Right lobe of liver (tissue), 6 donors: ENCODE results near the gene ANKRD13D. TPM values are rescaled to one million over a fixed set of nuclear protein-coding genes. Genes with fewer than 3 reads are reported as not detected.

Experiments
- ATAC-seq, 4 donors: fragments of 200-7000 bp; cut with Tn5 transposase; one replicate each; pipeline ENCODE4 v1.9.1; 2020; ENCODE audit warnings: mild to moderate bottlenecking in 4 of 4, moderate library complexity in 4 of 4
- DNase-seq, 3 donors: peaks; one replicate each; pipeline ENCODE4 v3.0.0-alpha.2; 2020
- H3K27ac ChIP-seq, 3 donors: fragments of 200-600 bp; one replicate each; pipeline ENCODE4 v1.8.0; 2022
- H3K27me3 ChIP-seq, 2 donors: fragments of 200-600 bp; one replicate each; pipeline ENCODE4 v1.8.0; 2022
- H3K36me3 ChIP-seq, 4 donors: fragments of 200-600 bp; sonication (generic) in 1 of 4; one replicate each; pipeline versions ENCODE4 v1.5.1 to v1.8.0; 2017 to 2022; ENCODE audit warnings: control low read depth in 1 of 4
- H3K4me1 ChIP-seq, 4 donors: fragments of 200-600 bp; sonication (generic) in 1 of 4; one replicate each; pipeline versions ENCODE4 v1.5.1 to v1.8.0; 2017 to 2022; ENCODE audit warnings: control low read depth in 1 of 4
- H3K4me3 ChIP-seq, 3 donors: fragments of 200-600 bp; one replicate each; pipeline ENCODE4 v1.8.0; 2022
- H3K9me3 ChIP-seq, 4 donors: fragments of 200-600 bp; sonication (generic) in 1 of 4; one replicate each; pipeline versions ENCODE4 v1.5.1 to v1.8.0; 2017 to 2022; ENCODE audit warnings: control low read depth in 1 of 4
- POLR2A ChIP-seq: fragments of 450-650 bp; IDR thresholded peaks from one replicate; pipeline ENCODE4 v1.6.1; 2017; ENCODE audit warnings: antibody characterized with exemption, mild to moderate bottlenecking
- WGBS: methylation state at CpG from one replicate; pipeline ENCODE4 v1.1.6; 2018; ENCODE audit warnings: low coverage, low lambda C conversion rate; ENCODE audit not compliant: insufficient coverage; ENCODE audit errors: missing lambda C conversion rate; 5-methylcytosine and 5-hydroxymethylcytosine counted together
- intact Hi-C, 2 donors: fragments of 100-400 bp; cut with DNase I; formaldehyde crosslinking; loops; one replicate each; pipeline versions ENCODE4 v1.11.2 to v1.14.1; 2022
- total RNA-seq, 6 experiments: library from RNA; depleted of rRNA in 2 of 6; stranded (reverse); fragments of >200 nt in 2 of 6; fragmentation: NEBNext Ultra II Directional in 3 of 6; extraction: Animal tissue kit (Norgen Biotek cat#: 25700) in 3 of 6; gene quantifications; one replicate each; pipeline versions ENCODE4 v1.1.0 to v1.2.4, GENCODE V29; 2016 to 2023
- TF ChIP-seq, protein P1 (sequence below), 4 donors: fragments of 200-600 bp in 3 of 4; fragments of 450-650 bp in 1 of 4; IDR thresholded peaks; one replicate each; pipeline versions ENCODE4 v1.5.1 to v1.8.0; 2016 to 2022; ENCODE audit warnings: antibody characterized with exemption in 4 of 4, mild to moderate bottlenecking in 2 of 4
- donor health status: DM: no; HTN: yes; CAD: no.
- donor health status: DM: no; HTN: no; CAD: no.
- donor health status: DM: no; HTN: no; CAD: no.
- donor health status: DM: no; HTN: yes; CAD: no.
- donor health status: DM: no; HTN: yes; CAD: no.

Gene ANKRD13D
- total RNA-seq, 6 experiments from 2014 or later, result 7.7 to 14.1 (median 10.4) TPM

DNA sequence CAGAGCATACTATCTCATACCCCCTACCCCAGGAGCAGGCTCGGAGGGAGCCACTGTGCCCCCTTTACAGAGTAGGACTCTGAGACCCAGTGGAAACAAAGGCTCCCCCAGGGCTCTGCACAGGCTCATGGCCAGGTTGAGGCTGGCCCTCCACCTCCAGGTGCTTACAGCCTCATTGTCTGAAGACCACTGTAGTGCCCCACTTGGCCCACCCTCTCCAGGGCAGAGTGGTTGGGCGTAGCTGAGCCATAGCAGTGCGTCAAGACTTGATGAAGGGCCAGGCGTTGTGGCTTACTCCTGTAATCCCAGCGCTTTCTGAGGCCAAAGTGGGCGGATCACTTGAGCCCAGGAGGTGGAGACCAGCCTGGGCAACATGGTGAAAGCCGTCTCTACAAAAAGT is 1.7 kb downstream of the ANKRD13D start:
- no CpG with 5 or more reads among the region's 7 CpGs for WGBS
- peaks cover 0 to 12% (median 1%) of the 10 kb centered on the region in 4 donors for H3K36me3 ChIP-seq
- no peak overlapping the region for H3K27ac ChIP-seq
- H3K9me3 ChIP-seq, result no peaks in the 10 kb centered on the region
- no peaks in the 10 kb centered on the region for H3K27me3 ChIP-seq
- peak in 2 of 3 donors; percentile 21 to 51 for DNase-seq
- H3K4me1 ChIP-seq, result peaks cover 0 to 12% (median 4%) of the 10 kb centered on the region in 4 donors
- no peak overlapping the region for H3K4me3 ChIP-seq
- no peak for ATAC-seq
- TF ChIP-seq, protein P1, sequence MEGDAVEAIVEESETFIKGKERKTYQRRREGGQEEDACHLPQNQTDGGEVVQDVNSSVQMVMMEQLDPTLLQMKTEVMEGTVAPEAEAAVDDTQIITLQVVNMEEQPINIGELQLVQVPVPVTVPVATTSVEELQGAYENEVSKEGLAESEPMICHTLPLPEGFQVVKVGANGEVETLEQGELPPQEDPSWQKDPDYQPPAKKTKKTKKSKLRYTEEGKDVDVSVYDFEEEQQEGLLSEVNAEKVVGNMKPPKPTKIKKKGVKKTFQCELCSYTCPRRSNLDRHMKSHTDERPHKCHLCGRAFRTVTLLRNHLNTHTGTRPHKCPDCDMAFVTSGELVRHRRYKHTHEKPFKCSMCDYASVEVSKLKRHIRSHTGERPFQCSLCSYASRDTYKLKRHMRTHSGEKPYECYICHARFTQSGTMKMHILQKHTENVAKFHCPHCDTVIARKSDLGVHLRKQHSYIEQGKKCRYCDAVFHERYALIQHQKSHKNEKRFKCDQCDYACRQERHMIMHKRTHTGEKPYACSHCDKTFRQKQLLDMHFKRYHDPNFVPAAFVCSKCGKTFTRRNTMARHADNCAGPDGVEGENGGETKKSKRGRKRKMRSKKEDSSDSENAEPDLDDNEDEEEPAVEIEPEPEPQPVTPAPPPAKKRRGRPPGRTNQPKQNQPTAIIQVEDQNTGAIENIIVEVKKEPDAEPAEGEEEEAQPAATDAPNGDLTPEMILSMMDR (IDR thresholded peaks at IDR 0.05), result no peak
- no peak for TF ChIP-seq POLR2A
- intact Hi-C loops, result no loop called here

DNA sequence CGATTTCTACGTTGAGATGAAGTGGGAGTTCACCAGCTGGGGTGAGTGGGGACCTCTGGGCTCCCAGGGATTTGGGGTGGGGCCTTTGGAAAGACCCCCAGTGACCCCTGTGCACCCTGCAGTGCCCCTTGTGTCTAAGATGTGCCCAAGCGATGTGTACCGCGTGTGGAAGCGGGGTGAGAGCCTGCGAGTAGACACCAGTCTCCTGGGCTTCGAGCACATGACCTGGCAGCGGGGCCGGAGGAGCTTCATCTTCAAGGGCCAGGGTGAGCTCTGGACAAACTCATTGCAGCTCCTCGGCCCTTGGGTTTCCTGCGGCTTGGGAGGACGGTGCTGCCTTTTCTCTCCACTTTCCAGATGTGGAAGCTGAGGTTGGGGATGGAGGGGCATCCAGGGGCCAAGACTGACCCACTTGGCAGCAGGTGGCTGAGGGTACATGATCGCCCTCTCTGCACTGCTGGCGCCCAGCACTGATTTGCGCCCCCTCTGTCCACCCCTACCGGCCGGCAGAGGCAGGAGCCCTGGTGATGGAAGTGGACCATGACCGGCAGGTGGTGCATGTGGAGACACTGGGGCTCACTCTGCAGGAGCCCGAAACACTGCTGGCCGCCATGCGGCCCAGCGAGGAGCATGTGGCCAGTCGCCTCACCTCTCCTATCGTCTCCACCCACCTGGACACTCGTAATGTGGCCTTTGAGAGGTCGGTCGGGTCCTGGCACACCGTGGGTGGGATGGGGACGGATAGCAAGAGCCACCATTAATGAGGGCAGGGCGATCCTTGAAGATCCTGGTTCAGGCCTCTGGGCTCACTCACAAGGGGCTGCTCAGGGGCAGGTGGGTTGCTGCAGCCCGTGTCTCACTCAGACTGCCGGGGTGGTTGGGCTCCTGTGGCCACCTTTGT is 2.6 kb downstream of the ANKRD13D start:
- H3K27me3 ChIP-seq, result no peaks in the 10 kb centered on the region
- no peak for ATAC-seq
- intact Hi-C loops, result no loop called here
- peaks cover 0 to 12% (median 4%) of the 10 kb centered on the region in 4 donors for H3K4me1 ChIP-seq
- H3K4me3 ChIP-seq, result no peak overlapping the region
- H3K27ac ChIP-seq, result no peak overlapping the region
- TF ChIP-seq POLR2A, result no peak
- TF ChIP-seq, protein P1 (IDR thresholded peaks at IDR 0.05), result no peak
- DNase-seq, result peak in 2 of 3 donors; percentile 16 to 51
- WGBS, result 100% methylated on average over 6 of the region's 33 CpGs
- no peaks in the 10 kb centered on the region for H3K9me3 ChIP-seq
- H3K36me3 ChIP-seq, result peaks cover 0 to 11% (median under 1%) of the 10 kb centered on the region in 4 donors

DNA sequence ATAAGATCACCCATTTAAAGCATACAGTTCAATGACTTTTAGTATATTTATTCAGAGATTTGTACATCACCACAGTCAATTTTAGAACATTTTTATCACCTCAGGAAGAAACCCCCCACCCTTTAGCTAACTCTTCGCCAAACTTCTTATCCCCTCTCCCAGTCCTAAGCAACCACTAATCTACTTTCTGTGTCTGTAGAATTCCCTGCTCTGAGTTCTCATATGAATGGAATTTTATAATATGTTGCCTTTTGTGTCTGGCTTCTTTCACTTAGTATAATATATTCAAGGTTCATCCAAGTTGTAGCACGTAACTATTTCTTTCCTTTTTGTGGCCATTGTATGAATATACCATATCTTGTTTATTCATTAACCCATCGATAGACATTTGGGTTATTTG is 3.6 kb downstream of the ANKRD13D start:
- ATAC-seq (no peak), DNase-seq (no peak)
- Histone ChIP-seq H3K9me3 (no peaks in the 10 kb centered on the region), H3K27me3 (no peaks in the 10 kb centered on the region), H3K27ac (no peak overlapping the region), H3K4me3 (no peak overlapping the region), H3K4me1 (peaks cover 0 to 7% (median 3%) of the 10 kb centered on the region in 4 donors), H3K36me3 (peaks cover 0 to 11% (median 1%) of the 10 kb centered on the region in 4 donors)
- TF ChIP-seq, protein P1 (IDR thresholded peaks at IDR 0.05), result no peak
- TF ChIP-seq POLR2A, result no peak
- intact Hi-C loops, result no loop called here
- 58% methylated on average over 3 of the region's 3 CpGs for WGBS

DNA sequence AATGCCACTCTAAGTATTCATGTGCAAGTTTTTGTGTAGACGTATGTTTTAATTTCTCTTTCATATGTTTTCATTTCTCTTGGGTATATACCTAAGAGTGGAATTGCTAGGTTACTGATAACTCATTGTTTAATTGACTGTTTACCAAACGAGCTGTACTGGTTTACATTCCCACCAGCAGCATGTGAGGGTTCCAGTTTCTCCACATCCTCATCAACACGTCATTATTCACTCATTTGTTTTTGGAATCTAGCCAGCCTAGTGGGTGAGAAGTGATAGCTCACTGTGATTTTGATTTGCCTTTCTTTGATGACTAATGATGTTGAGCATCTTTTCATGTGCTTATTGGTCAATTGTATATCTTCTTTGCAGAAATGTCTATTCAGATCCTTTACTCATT is 4.0 kb downstream of the ANKRD13D start:
- Histone ChIP-seq H3K4me3 (no peak overlapping the region), H3K27ac (no peak overlapping the region), H3K36me3 (peaks cover 0 to 11% (median 1%) of the 10 kb centered on the region in 4 donors), H3K27me3 (no peaks in the 10 kb centered on the region), H3K4me1 (peaks cover 0 to 3% (median under 1%) of the 10 kb centered on the region in 4 donors), H3K9me3 (no peaks in the 10 kb centered on the region)
- intact Hi-C loops, result no loop called here
- no peak for TF ChIP-seq POLR2A
- TF ChIP-seq, protein P1 (IDR thresholded peaks at IDR 0.05), result no peak
- no peak for ATAC-seq
- no peak for DNase-seq
- WGBS, result 47% methylated on average over 3 of the region's 3 CpGs
